ENCODE measurements around the gene PRKAG2.

The PRKAG2 gene

DNA sequence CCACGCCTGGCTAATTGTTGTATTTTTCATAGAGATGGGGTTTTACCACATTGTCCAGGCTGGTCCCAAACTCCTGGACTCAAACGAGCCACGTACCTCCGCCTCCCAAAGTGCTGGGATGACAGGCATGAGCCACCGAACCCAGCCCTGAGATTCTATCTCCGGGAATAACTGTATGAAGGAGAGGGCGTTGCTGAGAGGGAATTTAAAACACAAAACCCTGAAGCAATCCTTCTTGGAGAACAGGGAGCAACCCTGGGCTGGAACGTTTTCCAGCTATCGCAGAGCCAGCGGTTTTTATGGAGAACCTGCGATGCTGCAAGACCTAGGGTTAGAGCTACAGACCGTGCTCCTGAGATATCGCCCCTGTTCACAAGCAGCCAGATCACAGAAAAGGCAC is 144.6 kb downstream of the PRKAG2 start:
- no peaks in the 10 kb centered on the region for H3K9me2 ChIP-seq (ENCODE audit: low read depth, low read length)
- no peak overlapping the region for H3K9ac ChIP-seq (ENCODE audit: low read length)
- H2AFZ ChIP-seq (ENCODE audit: low read length), result no peak overlapping the region
- H3K36me3 ChIP-seq (ENCODE audit: insufficient read depth, low read length), result no peaks in the 10 kb centered on the region
- no peaks in the 10 kb centered on the region for H3F3A ChIP-seq (ENCODE audit: insufficient read depth, low read length)
- no peak overlapping the region for H3K4me2 ChIP-seq (ENCODE audit: low read length)
- peaks cover 18% of the 10 kb centered on the region for H3K27me3 ChIP-seq (ENCODE audit: insufficient read depth, low read length)
- TF ChIP-seq CTCF (IDR thresholded peaks at IDR 0.05; ENCODE audit: low read length) (no peak), EZH2 (IDR thresholded peaks at IDR 0.05; ENCODE audit: borderline replicate concordance, low read length) (no peak)
- no peaks in the 10 kb centered on the region for H3K79me2 ChIP-seq (ENCODE audit: insufficient read depth, low read length)
- no peak overlapping the region for H3K27ac ChIP-seq (ENCODE audit: low read depth, low read length, poor library complexity, severe bottlenecking)
- H4K20me1 ChIP-seq (ENCODE audit: insufficient read depth, low read length), result no peaks in the 10 kb centered on the region
- no peaks in the 10 kb centered on the region for H3K9me3 ChIP-seq (ENCODE audit: low read length)
- no peak overlapping the region for H3K4me3 ChIP-seq (ENCODE audit: low read depth, low read length, poor library complexity, severe bottlenecking)
- no peaks in the 10 kb centered on the region for H3K4me1 ChIP-seq (ENCODE audit: insufficient read depth, low read length, severe bottlenecking)

DNA sequence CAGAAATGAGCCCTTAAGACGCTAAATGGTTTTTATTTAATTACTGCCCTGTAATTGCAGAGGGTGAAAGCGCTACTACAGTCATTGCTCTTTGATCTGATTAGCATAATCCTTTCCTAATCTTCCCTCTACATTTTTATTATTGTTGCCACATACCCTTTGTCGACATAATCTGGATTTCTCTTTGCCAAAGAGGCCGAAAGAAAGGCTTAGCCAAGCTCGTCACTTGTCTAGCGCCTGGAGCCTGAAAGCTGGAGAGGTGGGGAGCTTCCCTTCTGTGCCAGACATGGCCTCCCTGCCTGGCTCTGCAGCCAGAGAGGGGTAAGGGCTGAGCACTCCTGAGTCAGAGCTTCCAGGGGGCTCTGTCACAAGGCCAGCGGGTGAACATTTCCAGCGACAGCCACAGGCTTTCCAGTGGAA is 145.9 kb downstream of the PRKAG2 start:
- Histone ChIP-seq H2AFZ (ENCODE audit: low read length) (no peak overlapping the region), H3K9me3 (ENCODE audit: low read length) (no peaks in the 10 kb centered on the region), H3K79me2 (ENCODE audit: insufficient read depth, low read length) (no peaks in the 10 kb centered on the region), H3K9ac (ENCODE audit: low read length) (no peak overlapping the region), H3F3A (ENCODE audit: insufficient read depth, low read length) (no peaks in the 10 kb centered on the region), H3K4me2 (ENCODE audit: low read length) (no peak overlapping the region), H3K4me1 (ENCODE audit: insufficient read depth, low read length, severe bottlenecking) (no peaks in the 10 kb centered on the region), H3K4me3 (ENCODE audit: low read depth, low read length, poor library complexity, severe bottlenecking) (no peak overlapping the region), H3K27ac (ENCODE audit: low read depth, low read length, poor library complexity, severe bottlenecking) (no peak overlapping the region), H3K9me2 (ENCODE audit: low read depth, low read length) (no peaks in the 10 kb centered on the region), H4K20me1 (ENCODE audit: insufficient read depth, low read length) (no peaks in the 10 kb centered on the region), H3K27me3 (ENCODE audit: insufficient read depth, low read length) (peaks cover 18% of the 10 kb centered on the region), H3K36me3 (ENCODE audit: insufficient read depth, low read length) (no peaks in the 10 kb centered on the region)
- TF ChIP-seq CTCF (IDR thresholded peaks at IDR 0.05; ENCODE audit: low read length), result no peak
- TF ChIP-seq EZH2 (IDR thresholded peaks at IDR 0.05; ENCODE audit: borderline replicate concordance, low read length), result no peak

- Histone ChIP-seq H3K9me2 (ENCODE audit: low read depth, low read length) (no peaks in the 10 kb centered on the region), H3K9me3 (ENCODE audit: low read length) (no peaks in the 10 kb centered on the region), H3K4me1 (ENCODE audit: insufficient read depth, low read length, severe bottlenecking) (no peaks in the 10 kb centered on the region)
Measured at GRCh38 chr7:151730591-151730990, 146.3 kb downstream of the PRKAG2 start.

More at GRCh38 chr7:151730591-151730990, 146.3 kb downstream of the PRKAG2 start:
- H3K79me2 ChIP-seq (ENCODE audit: insufficient read depth, low read length), result no peaks in the 10 kb centered on the region
- H2AFZ ChIP-seq (ENCODE audit: low read length), result no peak overlapping the region
- no peak overlapping the region for H3K4me2 ChIP-seq (ENCODE audit: low read length)
- H4K20me1 ChIP-seq (ENCODE audit: insufficient read depth, low read length), result no peaks in the 10 kb centered on the region
- peaks cover 18% of the 10 kb centered on the region for H3K27me3 ChIP-seq (ENCODE audit: insufficient read depth, low read length)
- no peaks in the 10 kb centered on the region for H3K36me3 ChIP-seq (ENCODE audit: insufficient read depth, low read length)
- no peaks in the 10 kb centered on the region for H3F3A ChIP-seq (ENCODE audit: insufficient read depth, low read length)
- TF ChIP-seq CTCF (IDR thresholded peaks at IDR 0.05; ENCODE audit: low read length) (no peak), EZH2 (IDR thresholded peaks at IDR 0.05; ENCODE audit: borderline replicate concordance, low read length) (no peak)
- no peak overlapping the region for H3K9ac ChIP-seq (ENCODE audit: low read length)
- no peak overlapping the region for H3K27ac ChIP-seq (ENCODE audit: low read depth, low read length, poor library complexity, severe bottlenecking)
- no peak overlapping the region for H3K4me3 ChIP-seq (ENCODE audit: low read depth, low read length, poor library complexity, severe bottlenecking)

Measured in OCI-LY1 (cell line).